ENCODE data around the gene MPP4. TPM values are rescaled to one million over a fixed set of nuclear protein-coding genes. Genes with fewer than 3 reads are reported as not detected.

Gene MPP4
- total and polyA plus RNA-seq, 9 of the 15 experiments (the other 6 are each of a cell fraction or from before 2014, with no cell fraction given), result 0.03 to 0.08 TPM; not detected in 7

GRCh38 chr2:201685156-201685555 is 13.3 kb downstream of the MPP4 start:
- intact Hi-C loops (cut with micrococcal nuclease), result no loop called here

GRCh38 chr2:201680743-201681142 is 17.7 kb downstream of the MPP4 start:
- ATAC-seq, result peak; percentile 92
- FAIRE-seq, result peak; percentile 89
- POLR2A ChIA-PET, result no interaction called here
- TF ChIP-seq ZNF23 (CRISPR knock-in tag; IDR thresholded peaks at IDR 0.05), result no peak
- TF ChIP-seq MYC (IDR thresholded peaks at IDR 0.05; ENCODE audit: low read depth, low read length), result no peak
- no peak for TF ChIP-seq MYC (CRISPR knock-in tag; IDR thresholded peaks at IDR 0.05; ENCODE audit: borderline replicate concordance, low read depth)
- no peak for TF ChIP-seq ZC3H11A (IDR thresholded peaks at IDR 0.05; ENCODE audit: low read depth, low read length)
- TF ChIP-seq MCM3 (IDR thresholded peaks at IDR 0.05), result no peak
- TF ChIP-seq ZNF583 (CRISPR knock-in tag; IDR thresholded peaks at IDR 0.05), result no peak
- TF ChIP-seq BACH1 (tag; IDR thresholded peaks at IDR 0.05), result no peak
- no peak for TF ChIP-seq ELF4 (CRISPR knock-in tag; IDR thresholded peaks at IDR 0.05)
- TF ChIP-seq MXI1 (IDR thresholded peaks at IDR 0.05; ENCODE audit: low read depth, low read length), result no peak
- no peak for TF ChIP-seq NFIX (CRISPR knock-in tag; IDR thresholded peaks at IDR 0.05; ENCODE audit: low read depth)
- TF ChIP-seq, protein P1, sequence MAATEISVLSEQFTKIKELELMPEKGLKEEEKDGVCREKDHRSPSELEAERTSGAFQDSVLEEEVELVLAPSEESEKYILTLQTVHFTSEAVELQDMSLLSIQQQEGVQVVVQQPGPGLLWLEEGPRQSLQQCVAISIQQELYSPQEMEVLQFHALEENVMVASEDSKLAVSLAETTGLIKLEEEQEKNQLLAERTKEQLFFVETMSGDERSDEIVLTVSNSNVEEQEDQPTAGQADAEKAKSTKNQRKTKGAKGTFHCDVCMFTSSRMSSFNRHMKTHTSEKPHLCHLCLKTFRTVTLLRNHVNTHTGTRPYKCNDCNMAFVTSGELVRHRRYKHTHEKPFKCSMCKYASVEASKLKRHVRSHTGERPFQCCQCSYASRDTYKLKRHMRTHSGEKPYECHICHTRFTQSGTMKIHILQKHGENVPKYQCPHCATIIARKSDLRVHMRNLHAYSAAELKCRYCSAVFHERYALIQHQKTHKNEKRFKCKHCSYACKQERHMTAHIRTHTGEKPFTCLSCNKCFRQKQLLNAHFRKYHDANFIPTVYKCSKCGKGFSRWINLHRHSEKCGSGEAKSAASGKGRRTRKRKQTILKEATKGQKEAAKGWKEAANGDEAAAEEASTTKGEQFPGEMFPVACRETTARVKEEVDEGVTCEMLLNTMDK (IDR thresholded peaks at IDR 0.05; ENCODE audit: borderline replicate concordance, insufficient read depth, low read depth, low read length, poor library complexity, severe bottlenecking), result peak; percentile 31
- TF ChIP-seq COPS2 (conservative IDR thresholded peaks at IDR 0.05), result no peak
- no peak for TF ChIP-seq TRIM28 (IDR thresholded peaks at IDR 0.05)
- TF ChIP-seq CBX3 (IDR thresholded peaks at IDR 0.05; ENCODE audit: borderline replicate concordance in 1 of 2, low read length in 2 of 2), result no peak

More at GRCh38 chr2:201685156-201685555, 13.3 kb downstream of the MPP4 start:
- WGBS (ENCODE audit: insufficient coverage, low coverage, missing lambda C conversion rate), result 3% methylated on average over 3 of the region's 3 CpGs
- no peak overlapping the region for H3K27ac ChIP-seq (ENCODE audit: extremely low read depth, low read depth, low read length)
- DNase-seq (ENCODE audit: extremely low read depth in 1 of 4, low spot score in 3 of 4), result no peak
- TF ChIP-seq MAX (CRISPR knock-in tag; IDR thresholded peaks at IDR 0.05) (no peak), KDM1A (IDR thresholded peaks at IDR 0.05) (peak; percentile 25 to 27; a peak in 1 of 4 replicates), ZNF263 (CRISPR knock-in tag; IDR thresholded peaks at IDR 0.05; ENCODE audit: borderline replicate concordance) (no peak)
- H4K20me1 ChIP-seq (replicated peaks; ENCODE audit: control insufficient read depth, insufficient read depth, low read length), result no peaks in the 10 kb centered on the region
- no peak for ATAC-seq
- POLR2A ChIA-PET, result interaction anchor here (0.7 to 1.3 kb wide), 4 partner anchors 10 to 95 kb away, joined by 3 to 5 read pairs (median 4); partner anchors contain the start of gene ALS2
- H3K9me1 ChIP-seq (ENCODE audit: control insufficient read depth, insufficient read depth, low read length), result no peaks in the 10 kb centered on the region
- no peak overlapping the region for H2AFZ ChIP-seq (ENCODE audit: low read depth, low read length)
- H3K4me1 ChIP-seq (replicated peaks in 1 of 2; ENCODE audit: control insufficient read depth in 2 of 2, insufficient read depth in 2 of 2, low read length in 2 of 2), result no peaks in the 10 kb centered on the region
- no TSS peak for BruUV-seq (replicated peaks)
- no peak for FAIRE-seq
- no peaks in the 10 kb centered on the region for H3K9me3 ChIP-seq (replicated peaks; ENCODE audit: control insufficient read depth, insufficient read depth, low read depth, low read length)
- no peaks in the 10 kb centered on the region for H3K79me2 ChIP-seq (ENCODE audit: control insufficient read depth, insufficient read depth, low read length)
- H3K4me2 ChIP-seq (ENCODE audit: insufficient read depth, low read length), result no peak overlapping the region
- no peaks in the 10 kb centered on the region for H3K36me3 ChIP-seq (ENCODE audit: control insufficient read depth, insufficient read depth, low read length)
- in situ Hi-C loops (cut with MboI), result no loop called here
- H3K4me3 ChIP-seq, result no peak overlapping the region
- no peak overlapping the region for H3K9ac ChIP-seq (ENCODE audit: insufficient read depth in 1 of 2, low read depth in 2 of 2, low read length in 2 of 2)
- CTCF ChIA-PET (ENCODE audit: low intra/inter-chr PET ratio), result no interaction called here
- peaks cover 0 to 16% of the 10 kb centered on the region in 2 experiments; a peak in 2 of 5 replicates for H3K27me3 ChIP-seq (ENCODE audit: control insufficient read depth in 2 of 2, insufficient read depth in 2 of 2, low read length in 2 of 2)

More at GRCh38 chr2:201680743-201681142, 17.7 kb downstream of the MPP4 start:
- no peak overlapping the region for H3K4me2 ChIP-seq (ENCODE audit: insufficient read depth, low read length)
- no peak overlapping the region for H3K4me3 ChIP-seq
- H3K9me1 ChIP-seq (ENCODE audit: control insufficient read depth, insufficient read depth, low read length), result no peaks in the 10 kb centered on the region
- no peaks in the 10 kb centered on the region for H3K4me1 ChIP-seq (replicated peaks in 1 of 2; ENCODE audit: control insufficient read depth in 2 of 2, insufficient read depth in 2 of 2, low read length in 2 of 2)
- H3K79me2 ChIP-seq (ENCODE audit: control insufficient read depth, insufficient read depth, low read length), result no peaks in the 10 kb centered on the region
- in situ Hi-C loops (cut with MboI) (no loop called here), intact Hi-C loops (cut with micrococcal nuclease) (no loop called here)
- H4K20me1 ChIP-seq (replicated peaks; ENCODE audit: control insufficient read depth, insufficient read depth, low read length), result no peaks in the 10 kb centered on the region
- H2AFZ ChIP-seq (ENCODE audit: low read depth, low read length), result no peak overlapping the region
- BruUV-seq (replicated peaks), result no TSS peak
- peak; percentile 48 to 62 (median 59) for DNase-seq (ENCODE audit: extremely low read depth in 1 of 4, low spot score in 3 of 4)
- no peak overlapping the region for H3K9ac ChIP-seq (ENCODE audit: insufficient read depth in 1 of 2, low read depth in 2 of 2, low read length in 2 of 2)
- H3K27ac ChIP-seq (ENCODE audit: extremely low read depth, low read depth, low read length), result no peak overlapping the region
- no peaks in the 10 kb centered on the region for H3K9me3 ChIP-seq (replicated peaks; ENCODE audit: control insufficient read depth, insufficient read depth, low read depth, low read length)
- WGBS (ENCODE audit: insufficient coverage, low coverage, missing lambda C conversion rate), result 1% methylated on average over 9 of the region's 9 CpGs
- no peaks in the 10 kb centered on the region for H3K36me3 ChIP-seq (ENCODE audit: control insufficient read depth, insufficient read depth, low read length)
- H3K27me3 ChIP-seq (ENCODE audit: control insufficient read depth in 2 of 2, insufficient read depth in 2 of 2, low read length in 2 of 2), result peaks cover 0 to 6% of the 10 kb centered on the region in 2 experiments; a peak in 2 of 5 replicates
- CTCF ChIA-PET (ENCODE audit: low intra/inter-chr PET ratio), result interaction anchor here (0.6 to 0.8 kb wide), 2 partner anchors 239 to 336 kb away, joined by 3 to 4 read pairs; no protein-coding TSS in a partner anchor

All from K562 (cell line).